GM23248 (cell line): ENCODE results near the gene OR3A2. TPM values are rescaled to one million over a fixed set of nuclear protein-coding genes. Genes with fewer than 3 reads are reported as not detected.
"Not testable (repeated sequence)": the region's sequence is repeated elsewhere in the genome, so short reads cannot be mapped to it uniquely, and the experiment has no call there.

Experiments used
- DNase-seq: peaks from one replicate; pipeline ENCODE4 v3.0.0-alpha.2; 2015
- H2AFZ ChIP-seq: fragments of 200-600 bp; sonication (generic); 2 replicates; pipeline ENCODE4 v1.6.1; 2016; ENCODE audit warnings: antibody characterized with exemption
- H3F3A ChIP-seq: fragments of 200-600 bp; sonication (generic); 2 replicates; pipeline ENCODE4 v1.6.1; 2016; ENCODE audit warnings: mild to moderate bottlenecking, antibody characterized with exemption, mixed run types; ENCODE audit not compliant: insufficient read depth
- H3K27ac ChIP-seq: fragments of 200-600 bp; sonication (generic); 2 replicates; pipeline ENCODE4 v1.5.1; 2016; ENCODE audit warnings: mild to moderate bottlenecking
- H3K27me3 ChIP-seq: fragments of 200-600 bp; sonication (generic); replicated peaks from 2 replicates; pipeline ENCODE4 v1.6.1; 2016; ENCODE audit warnings: mild to moderate bottlenecking; ENCODE audit not compliant: insufficient read depth
- H3K36me3 ChIP-seq: fragments of 200-600 bp; sonication (generic); 2 replicates; pipeline ENCODE4 v1.6.1; 2016; ENCODE audit warnings: low read depth, mild to moderate bottlenecking
- H3K4me1 ChIP-seq: fragments of 200-600 bp; sonication (generic); 2 replicates; pipeline ENCODE4 v1.6.1; 2016; ENCODE audit warnings: mild to moderate bottlenecking; ENCODE audit not compliant: insufficient read depth
- H3K4me2 ChIP-seq: fragments of 200-600 bp; sonication (generic); one replicate; pipeline ENCODE4 v1.6.1; 2016; ENCODE audit warnings: mild to moderate bottlenecking; ENCODE audit not compliant: unreplicated experiment
- H3K4me3 ChIP-seq: fragments of 200-600 bp; sonication (generic); 2 replicates; pipeline ENCODE4 v1.5.1; 2016; ENCODE audit warnings: mild to moderate bottlenecking
- H3K79me2 ChIP-seq: fragments of 200-600 bp; sonication (generic); 2 replicates; pipeline ENCODE4 v1.6.1; 2016; ENCODE audit warnings: mild to moderate bottlenecking; ENCODE audit not compliant: insufficient read depth
- H3K9ac ChIP-seq: fragments of 200-600 bp; sonication (generic); 2 replicates; pipeline ENCODE4 v1.6.1; 2016; ENCODE audit warnings: mild to moderate bottlenecking
- H3K9me2 ChIP-seq: fragments of 200-600 bp; sonication (generic); 2 replicates; pipeline ENCODE4 v1.6.1; 2016; ENCODE audit warnings: mixed run types, mild to moderate bottlenecking, moderate library complexity; ENCODE audit not compliant: insufficient read depth
- H3K9me3 ChIP-seq: fragments of 200-600 bp; sonication (generic); one replicate; pipeline ENCODE4 v1.6.1; 2017; ENCODE audit warnings: low read depth
- H4K20me1 ChIP-seq: fragments of 200-600 bp; sonication (generic); 2 replicates; pipeline ENCODE4 v1.6.0; 2016; ENCODE audit not compliant: insufficient read depth
- EZH2 ChIP-seq: fragments of 200-600 bp; sonication (generic); IDR thresholded peaks from 2 replicates; pipeline ENCODE4 v1.6.1; 2018; ENCODE audit warnings: antibody characterized with exemption, mild to moderate bottlenecking; ENCODE audit not compliant: insufficient read depth, poor library complexity, severe bottlenecking
- EZH2phosphoT487 ChIP-seq: fragments of 200-600 bp; sonication (generic); IDR thresholded peaks from 2 replicates; pipeline ENCODE4 v1.6.1; 2018; ENCODE audit warnings: antibody characterized with exemption, moderate library complexity, mild to moderate bottlenecking, low read depth; ENCODE audit not compliant: insufficient read depth
- WGBS, 2 experiments: methylation state at CpG; one replicate each; pipeline ENCODE4 v1.1.6; 2015 to 2017; ENCODE audit warnings: low lambda C conversion rate in 2 of 2, low coverage in 1 of 2; ENCODE audit errors: missing lambda C conversion rate in 2 of 2; 5-methylcytosine and 5-hydroxymethylcytosine counted together
- in situ Hi-C: fragments of 300-500 bp; cut with MboI; formaldehyde crosslinking; loops from 2 replicates; pipeline ENCODE4 v1.15.0; 2020
- polyA plus RNA-seq: library from polyadenylated mRNA; unstranded; fragments of >200 nt; fragmentation: Nextera tagmentation; extraction: Ambion mirVana; gene quantifications from 2 replicates; pipeline ENCODE4 v1.2.1, GENCODE V29; 2016
- total RNA-seq: library from RNA; depleted of rRNA; stranded (reverse); fragments of >200 nt; shearing (Covaris generic); gene quantifications from 2 replicates; pipeline ENCODE4 v1.2.3, GENCODE V29; 2014

Gene OR3A2
- total and polyA plus RNA-seq, 2 experiments from 2014 or later: not detected

DNA sequence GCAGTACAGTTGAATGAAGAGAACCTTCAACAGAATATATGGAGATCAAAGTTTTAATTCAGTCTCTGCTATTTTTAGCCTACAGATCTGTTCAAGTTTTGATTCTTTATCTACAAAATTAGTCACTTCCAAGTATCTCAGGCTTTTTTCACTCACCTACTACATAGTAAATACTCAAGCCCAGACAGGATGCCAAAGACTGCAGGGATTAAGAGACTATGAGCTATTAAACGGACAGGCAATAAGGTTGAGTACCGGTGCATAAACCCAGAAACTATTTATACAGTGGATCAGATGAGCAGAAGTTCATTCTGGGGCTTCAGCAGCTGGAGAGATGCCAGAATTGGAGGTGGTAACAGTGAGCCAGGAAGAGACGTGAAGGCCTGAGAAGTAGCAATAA lies 69.3 kb downstream of the OR3A2 start:
- no peak for TF ChIP-seq EZH2phosphoT487
- TF ChIP-seq EZH2: no peak
- Histone ChIP-seq H3K27me3 (no peaks in the 10 kb centered on the region), H3K4me2 (no peak overlapping the region), H3K9me3 (no peaks in the 10 kb centered on the region), H3F3A (no peaks in the 10 kb centered on the region), H2AFZ (no peak overlapping the region), H3K36me3 (no peaks in the 10 kb centered on the region), H3K4me3 (no peak overlapping the region), H3K9ac (no peak overlapping the region), H3K79me2 (no peaks in the 10 kb centered on the region), H3K4me1 (no peaks in the 10 kb centered on the region), H3K27ac (no peak overlapping the region), H4K20me1 (no peaks in the 10 kb centered on the region), H3K9me2 (no peaks in the 10 kb centered on the region)
- in situ Hi-C loops: no loop called here
- 19 to 25% methylated on average over 3 of the region's 3 CpGs for WGBS, 2 experiments
- DNase-seq: no peak

DNA sequence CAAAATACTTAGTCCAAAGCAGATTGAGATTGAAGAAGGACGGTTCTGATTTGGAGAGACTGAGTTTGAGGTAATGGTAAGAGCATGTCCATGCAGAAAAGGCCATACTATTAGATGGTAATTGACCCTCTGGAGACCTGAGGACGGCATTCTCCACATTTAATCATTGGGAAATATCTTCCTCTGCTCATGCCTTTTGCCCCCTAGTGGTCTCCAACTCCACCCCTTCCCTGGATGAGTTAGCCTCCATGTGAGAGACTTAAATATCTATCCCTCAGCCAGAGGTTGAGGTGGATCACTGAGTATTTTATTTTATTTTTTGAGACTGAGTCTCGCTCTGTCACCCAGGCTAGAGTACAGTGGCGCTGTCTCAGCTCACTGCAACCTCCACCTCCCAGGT lies 77.5 kb downstream of the OR3A2 start:
- Histone ChIP-seq H3K9me2 (no peaks in the 10 kb centered on the region), H3K27ac (no peak overlapping the region), H2AFZ (no peak overlapping the region), H3F3A (no peaks in the 10 kb centered on the region), H3K79me2 (no peaks in the 10 kb centered on the region), H3K27me3 (no peaks in the 10 kb centered on the region), H4K20me1 (no peaks in the 10 kb centered on the region), H3K9ac (no peak overlapping the region), H3K9me3 (no peaks in the 10 kb centered on the region), H3K36me3 (no peaks in the 10 kb centered on the region), H3K4me2 (no peak overlapping the region), H3K4me1 (no peaks in the 10 kb centered on the region), H3K4me3 (no peak overlapping the region)
- WGBS, 2 experiments: 18 to 23% methylated on average over 4 of the region's 4 CpGs
- TF ChIP-seq EZH2phosphoT487 (no peak), EZH2 (no peak)
- in situ Hi-C loops: no loop called here
- DNase-seq: no peak

- no peak within 1 kb of the TSS for H3K27ac ChIP-seq
- no peak within 1 kb of the TSS for H3K4me2 ChIP-seq
- no peaks in the 10 kb centered on the region for H3F3A ChIP-seq
- H3K79me2 ChIP-seq: no peaks in the 10 kb centered on the region
- no peak for TF ChIP-seq EZH2phosphoT487
- TF ChIP-seq EZH2: no peak
- in situ Hi-C loops: no loop called here
- H3K9me3 ChIP-seq: no peaks in the 10 kb centered on the region
- 41 to 46% methylated on average over 6 of the region's 6 CpGs for WGBS, 2 experiments
- H3K4me1 ChIP-seq: no peaks in the 10 kb centered on the region
- no peak within 1 kb of the TSS for H2AFZ ChIP-seq
- H4K20me1 ChIP-seq: no peaks in the 10 kb centered on the region
- H3K27me3 ChIP-seq: no peaks in the 10 kb centered on the region
- no peak for DNase-seq
- H3K4me3 ChIP-seq: no peak within 1 kb of the TSS
- no peaks in the 10 kb centered on the region for H3K36me3 ChIP-seq
- no peaks in the 10 kb centered on the region for H3K9me2 ChIP-seq
- no peak within 1 kb of the TSS for H3K9ac ChIP-seq
These were observed 87.8 kb downstream of the OR3A2 start, which contains the start of gene OR3A1 for GRCh38 chr17:3298260-3298659. TSS of gene OR3A1 (minus strand) at chr17:3298360. CDS start at chr17:3292582, 5,778 bp downstream.

DNA sequence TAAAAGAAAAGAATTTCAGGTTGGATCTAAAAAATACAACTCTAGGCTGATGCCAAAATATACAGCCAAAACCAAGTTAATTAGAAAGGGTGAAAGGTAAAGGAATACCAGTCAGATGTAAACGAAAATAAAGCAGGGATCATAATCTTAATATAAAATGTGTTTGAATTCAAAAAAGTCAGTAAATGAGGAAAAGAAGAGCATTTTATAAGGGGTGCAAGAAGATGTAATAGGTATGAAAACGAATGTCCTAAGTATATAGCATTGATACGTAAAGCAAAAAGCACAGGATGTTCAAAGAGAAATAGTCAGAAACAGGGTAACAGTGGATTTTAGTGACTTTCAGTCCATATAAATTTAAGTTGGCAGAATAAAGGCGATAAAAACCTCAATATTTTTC lies 90.5 kb downstream of the OR3A2 start:
- Histone ChIP-seq H3K9ac (no peak overlapping the region), H3K4me3 (no peak overlapping the region), H3K9me3 (no peaks in the 10 kb centered on the region), H3K9me2 (no peaks in the 10 kb centered on the region), H2AFZ (no peak overlapping the region), H3F3A (no peaks in the 10 kb centered on the region), H3K36me3 (no peaks in the 10 kb centered on the region), H3K4me2 (no peak overlapping the region), H3K4me1 (no peaks in the 10 kb centered on the region), H4K20me1 (no peaks in the 10 kb centered on the region), H3K27ac (no peak overlapping the region), H3K79me2 (no peaks in the 10 kb centered on the region), H3K27me3 (no peaks in the 10 kb centered on the region)
- in situ Hi-C loops: no loop called here
- DNase-seq: no peak
- TF ChIP-seq EZH2: no peak
- no peak for TF ChIP-seq EZH2phosphoT487
- WGBS, 2 experiments: 20 to 22% methylated on average over 4 of the region's 4 CpGs

DNA sequence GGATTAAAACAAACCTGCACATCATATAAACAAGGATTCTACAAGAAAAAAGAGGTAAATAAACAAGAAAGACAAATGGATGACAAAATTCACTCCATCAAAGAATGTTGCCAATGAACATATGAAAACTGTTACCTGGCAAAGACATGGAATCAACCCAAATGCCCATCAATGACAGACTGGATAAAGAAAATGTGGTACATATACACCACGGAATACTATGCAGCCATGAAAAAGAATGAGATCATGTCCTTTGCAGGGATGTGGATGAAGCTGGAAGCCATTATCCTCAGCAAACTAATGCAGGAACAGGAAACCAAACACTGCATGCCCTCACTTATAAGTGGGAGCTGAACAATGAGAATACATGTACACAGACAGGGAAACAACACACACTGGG lies 92.6 kb downstream of the OR3A2 start:
- H3K9ac ChIP-seq, H3K9me3 ChIP-seq, H3F3A ChIP-seq, DNase-seq, H3K4me1 ChIP-seq, H3K79me2 ChIP-seq, H3K27me3 ChIP-seq, H3K9me2 ChIP-seq, H3K36me3 ChIP-seq, H4K20me1 ChIP-seq, in situ Hi-C loops, H2AFZ ChIP-seq, H3K4me3 ChIP-seq, H3K4me2 ChIP-seq, H3K27ac ChIP-seq: not testable (repeated sequence)
- 0 to 18% methylated on average over 1 of the region's 1 CpG for WGBS, 2 experiments
